HG03432 (cell line): ENCODE results near the gene VCL.

Experiments used
- ATAC-seq: cut with Tn5 transposase; IDR thresholded peaks from one replicate; pipeline ENCODE4 v1.9.1; 2021; ENCODE audit warnings: mild to moderate bottlenecking, moderate library complexity; ENCODE audit not compliant: unreplicated experiment

The VCL gene

GRCh38 chr10:74071157-74071556, 73.2 kb downstream of the VCL start:
- ATAC-seq = no peak

GRCh38 chr10:74072503-74072902, 74.6 kb downstream of the VCL start:
- ATAC-seq = no peak

- ATAC-seq = no peak
These were observed 78.0 kb downstream of the VCL start for GRCh38 chr10:74075906-74076305.

GRCh38 chr10:74076961-74077360, 79.0 kb downstream of the VCL start:
- ATAC-seq = no peak

GRCh38 chr10:74077416-74077815, 79.5 kb downstream of the VCL start:
- no peak for ATAC-seq

GRCh38 chr10:74078037-74078436, 80.1 kb downstream of the VCL start:
- peak; percentile 64 for ATAC-seq

GRCh38 chr10:74079028-74079935, 81.4 kb downstream of the VCL start:
- no peak for ATAC-seq

- no peak for ATAC-seq
These were observed 82.1 kb downstream of the VCL start for GRCh38 chr10:74079936-74080590.

GRCh38 chr10:74081192-74081803, 83.4 kb downstream of the VCL start:
- no peak for ATAC-seq

- ATAC-seq = no peak
These were observed 84.2 kb downstream of the VCL start for GRCh38 chr10:74081941-74082718.

GRCh38 chr10:74083304-74083703, 85.4 kb downstream of the VCL start:
- no peak for ATAC-seq

- ATAC-seq = peak; percentile 87
These were observed 87.0 kb downstream of the VCL start for GRCh38 chr10:74084955-74085354.

GRCh38 chr10:74086317-74086716, 88.4 kb downstream of the VCL start:
- ATAC-seq = no peak

- ATAC-seq = no peak
These were observed 90.8 kb downstream of the VCL start for GRCh38 chr10:74088722-74089121.

- ATAC-seq = no peak
These were observed 94.5 kb downstream of the VCL start for GRCh38 chr10:74092372-74092771.

- ATAC-seq = no peak
These were observed 95.7 kb downstream of the VCL start for GRCh38 chr10:74093530-74094164.

- no peak for ATAC-seq
These were observed 96.3 kb downstream of the VCL start for GRCh38 chr10:74094231-74094630.

- peak; percentile 90 for ATAC-seq
These were observed 98.9 kb downstream of the VCL start for GRCh38 chr10:74096777-74097176.

- no peak for ATAC-seq
These were observed 99.9 kb downstream of the VCL start for GRCh38 chr10:74097776-74098175.

GRCh38 chr10:74099420-74099819, 101.5 kb downstream of the VCL start:
- ATAC-seq = no peak

- no peak for ATAC-seq
These were observed 101.9 kb downstream of the VCL start for GRCh38 chr10:74099836-74100235.
